RWPE2 (cell line): ENCODE data around the gene BTBD3.

Experiments used
- ATAC-seq: fragments of 200-7000 bp; cut with Tn5 transposase; 3 replicates; pipeline ENCODE4 v1.9.1; 2021; ENCODE audit warnings: low read depth
- DNase-seq: peaks from one replicate; pipeline ENCODE4 v3.0.0-alpha.2; 2020; ENCODE audit warnings: low spot score
- H3K27ac ChIP-seq: fragments of 450-650 bp; 2 replicates; pipeline ENCODE4 v1.5.1; 2017; ENCODE audit warnings: mild to moderate bottlenecking; ENCODE audit not compliant: poor library complexity, severe bottlenecking
- H3K27me3 ChIP-seq: fragments of 250-450 bp; sonication (Bioruptor Pico); 2 replicates; pipeline ENCODE4 v1.5.1; 2021; ENCODE audit warnings: mild to moderate bottlenecking, moderate library complexity; ENCODE audit not compliant: insufficient read depth, poor library complexity, severe bottlenecking
- H3K36me3 ChIP-seq: fragments of 250-450 bp; sonication (Bioruptor Pico); 2 replicates; pipeline ENCODE4 v1.5.1; 2020; ENCODE audit warnings: low read depth, mild to moderate bottlenecking, moderate library complexity
- H3K4me1 ChIP-seq: fragments of 250-450 bp; sonication (Bioruptor Pico); 2 replicates; pipeline ENCODE4 v1.5.1; 2021; ENCODE audit warnings: mild to moderate bottlenecking, moderate library complexity; ENCODE audit not compliant: insufficient read depth, poor library complexity, severe bottlenecking
- H3K4me3 ChIP-seq: fragments of 250-450 bp; sonication (Bioruptor Pico); 2 replicates; pipeline ENCODE4 v1.5.1; 2021; ENCODE audit warnings: mild to moderate bottlenecking, moderate library complexity; ENCODE audit not compliant: severe bottlenecking
- H3K9me3 ChIP-seq: fragments of 250-450 bp; sonication (Bioruptor Pico); 2 replicates; pipeline ENCODE4 v1.5.1; 2021; ENCODE audit warnings: mild to moderate bottlenecking, moderate library complexity; ENCODE audit not compliant: severe bottlenecking
- CTCF ChIP-seq: fragments of 450-650 bp; IDR thresholded peaks from one replicate; pipeline ENCODE4 v1.5.1; 2017; ENCODE audit warnings: mild to moderate bottlenecking, moderate library complexity; ENCODE audit not compliant: poor library complexity, severe bottlenecking

Gene BTBD3

GRCh38 chr20:11919581-11919980 is 1.9 kb downstream of the BTBD3 start:
- Histone ChIP-seq H3K36me3 (peaks cover 54% of the 10 kb centered on the region), H3K9me3 (no peaks in the 10 kb centered on the region), H3K4me3 (no peak overlapping the region), H3K27me3 (no peaks in the 10 kb centered on the region), H3K4me1 (peaks cover 6% of the 10 kb centered on the region), H3K27ac (no peak overlapping the region)
- no peak for DNase-seq
- no peak for TF ChIP-seq CTCF
- ATAC-seq = no peak

GRCh38 chr20:11920083-11920482 is 2.4 kb downstream of the BTBD3 start:
- no peak overlapping the region for H3K27ac ChIP-seq
- H3K4me3 ChIP-seq = no peak overlapping the region
- peaks cover 58% of the 10 kb centered on the region for H3K36me3 ChIP-seq
- no peaks in the 10 kb centered on the region for H3K27me3 ChIP-seq
- H3K9me3 ChIP-seq = no peaks in the 10 kb centered on the region
- no peak for TF ChIP-seq CTCF
- ATAC-seq (no peak), DNase-seq (no peak)
- peaks cover 6% of the 10 kb centered on the region for H3K4me1 ChIP-seq

GRCh38 chr20:11921321-11921720 is 3.6 kb downstream of the BTBD3 start:
- H3K4me1 ChIP-seq = peaks cover 6% of the 10 kb centered on the region
- no peaks in the 10 kb centered on the region for H3K27me3 ChIP-seq

GRCh38 chr20:11922561-11922960 is 4.9 kb downstream of the BTBD3 start:
- peaks cover 78% of the 10 kb centered on the region for H3K36me3 ChIP-seq
- no peak for TF ChIP-seq CTCF
- H3K9me3 ChIP-seq = no peaks in the 10 kb centered on the region
- DNase-seq (no peak), ATAC-seq (no peak)
- H3K27ac ChIP-seq = no peak overlapping the region
- H3K27me3 ChIP-seq = no peaks in the 10 kb centered on the region
- H3K4me1 ChIP-seq = no peaks in the 10 kb centered on the region
- no peak overlapping the region for H3K4me3 ChIP-seq

More at GRCh38 chr20:11921321-11921720, 3.6 kb downstream of the BTBD3 start:
- DNase-seq (no peak), ATAC-seq (no peak)
- Histone ChIP-seq H3K36me3 (peaks cover 66% of the 10 kb centered on the region), H3K27ac (no peak overlapping the region), H3K9me3 (no peaks in the 10 kb centered on the region), H3K4me3 (no peak overlapping the region)
- TF ChIP-seq CTCF = no peak

GRCh38 chr20:11924923-11925322 is 7.2 kb downstream of the BTBD3 start:
- Histone ChIP-seq H3K27ac (no peak overlapping the region), H3K4me1 (no peaks in the 10 kb centered on the region), H3K36me3 (peaks cover 68% of the 10 kb centered on the region), H3K9me3 (no peaks in the 10 kb centered on the region), H3K27me3 (no peaks in the 10 kb centered on the region), H3K4me3 (no peak overlapping the region)
- no peak for TF ChIP-seq CTCF
- ATAC-seq = no peak
- DNase-seq = no peak
